Glomerular endothelial cell (primary cell): ENCODE results near the gene VAV3. TPM values are rescaled to one million over a fixed set of nuclear protein-coding genes. Genes with fewer than 3 reads are reported as not detected.

Experiments
- DNase-seq: peaks from one replicate; pipeline ENCODE4 v3.0.0-alpha.2; 2011; ENCODE audit warnings: low read depth, low spot score; ENCODE audit errors: extremely low read depth
- total RNA-seq: library from RNA; depleted of rRNA; stranded (reverse); fragments of >200 nt; gene quantifications from 2 replicates; pipeline ENCODE4 v1.2.3, GENCODE V29; 2015

Gene VAV3
- total RNA-seq, 1 donor from 2014 or later = 10.1 TPM

- no peak for DNase-seq
Measured at GRCh38 chr1:107548276-107548675, 416.7 kb downstream of the VAV3 start.

DNA sequence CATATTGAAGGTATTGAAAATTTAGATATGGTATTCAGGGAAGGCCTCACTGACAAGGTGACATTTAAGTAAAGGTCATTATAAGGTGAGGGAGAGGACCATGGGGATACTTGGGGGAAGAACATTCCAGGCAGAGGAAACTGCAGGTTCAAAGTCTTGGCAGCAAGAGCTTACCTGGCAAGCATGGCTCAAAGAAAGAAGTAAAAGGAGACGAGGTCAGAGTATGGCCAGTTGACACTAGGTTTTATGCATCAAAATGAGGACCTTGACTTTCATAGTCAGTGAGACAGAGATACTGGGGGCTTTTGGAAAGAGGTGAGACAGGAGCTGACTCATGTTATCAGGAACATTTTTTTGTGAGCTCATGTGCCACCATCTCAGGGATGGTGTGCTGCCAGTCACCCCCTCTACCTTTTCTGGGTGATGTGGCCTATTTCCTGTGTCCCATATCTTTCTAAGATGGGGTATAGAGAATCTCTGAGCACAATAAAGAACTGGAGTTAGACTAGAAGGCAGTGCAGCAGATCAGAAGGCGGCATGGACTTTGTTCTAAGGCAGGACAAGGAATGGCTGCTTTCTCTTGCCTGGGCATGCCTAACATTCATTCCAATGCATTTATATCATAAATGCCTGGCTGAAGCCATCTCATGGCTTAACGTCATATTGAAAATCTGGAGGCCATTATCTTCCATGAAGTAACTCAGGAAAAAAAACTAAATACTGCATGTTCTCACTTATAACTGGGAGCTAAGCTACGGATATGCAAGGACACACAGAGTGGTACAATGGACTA lies 417.4 kb downstream of the VAV3 start:
- DNase-seq = no peak

GRCh38 chr1:107546576-107546975 lies 418.4 kb downstream of the VAV3 start:
- DNase-seq = no peak

DNA sequence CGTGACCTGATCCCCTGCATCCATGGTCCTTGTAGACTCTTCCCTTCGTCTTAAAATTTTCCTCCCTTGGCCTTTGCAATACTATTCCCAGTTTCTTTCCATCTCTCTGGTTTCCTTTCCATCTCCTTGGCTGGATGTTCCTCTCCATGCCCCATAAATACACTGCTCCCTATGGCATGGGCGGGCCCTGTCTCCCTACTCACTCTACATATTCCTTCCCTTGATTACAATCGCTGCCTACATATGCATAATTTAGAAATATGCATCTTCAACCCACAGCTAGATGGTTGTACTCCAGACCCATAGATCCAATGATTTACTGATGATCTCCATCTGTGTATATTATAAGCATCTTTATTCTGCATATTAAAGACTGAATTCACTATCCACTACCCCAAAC lies 419.1 kb downstream of the VAV3 start:
- no peak for DNase-seq

- DNase-seq = no peak
Measured at GRCh38 chr1:107545056-107545577, 419.9 kb downstream of the VAV3 start.

- DNase-seq = no peak
Measured at GRCh38 chr1:107544285-107544684, 420.7 kb downstream of the VAV3 start.

DNA sequence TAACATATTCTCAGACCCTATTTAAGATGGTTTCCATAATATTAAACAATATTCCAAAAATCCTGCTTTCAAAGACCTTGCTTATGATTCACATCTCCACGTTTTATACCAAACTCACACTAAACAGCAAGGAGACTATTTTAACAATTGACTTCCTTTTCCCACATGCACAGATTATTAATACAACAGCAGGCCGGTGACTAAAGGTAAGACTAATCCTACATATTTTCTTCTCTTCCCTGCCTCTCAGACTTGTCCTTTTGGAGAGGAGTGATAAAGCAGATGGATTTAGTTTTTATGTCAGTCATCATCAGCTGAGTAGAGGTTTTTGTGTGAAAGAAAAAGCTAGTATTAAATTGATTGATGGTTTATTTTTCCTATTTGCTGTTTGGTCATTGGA lies 423.6 kb downstream of the VAV3 start:
- no peak for DNase-seq

DNA sequence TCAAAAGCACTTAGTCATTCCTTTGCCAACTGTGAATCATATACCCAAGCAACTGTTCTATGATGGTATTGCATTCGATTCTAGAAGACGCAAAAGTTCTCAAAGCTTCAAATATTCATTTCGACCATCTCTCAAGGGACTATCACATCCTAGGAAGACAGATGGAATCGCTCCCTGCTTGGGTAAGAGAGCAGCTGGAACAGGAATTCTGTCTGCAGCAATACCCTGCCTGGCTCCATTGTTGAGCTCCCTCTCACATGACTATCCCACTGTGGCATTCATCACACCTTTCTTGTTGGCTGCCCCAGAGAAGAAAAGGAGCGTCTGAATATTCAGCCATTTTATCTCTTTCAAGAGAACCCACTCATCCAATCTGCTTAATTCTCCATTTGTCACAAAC lies 426.5 kb downstream of the VAV3 start:
- no peak for DNase-seq

DNA sequence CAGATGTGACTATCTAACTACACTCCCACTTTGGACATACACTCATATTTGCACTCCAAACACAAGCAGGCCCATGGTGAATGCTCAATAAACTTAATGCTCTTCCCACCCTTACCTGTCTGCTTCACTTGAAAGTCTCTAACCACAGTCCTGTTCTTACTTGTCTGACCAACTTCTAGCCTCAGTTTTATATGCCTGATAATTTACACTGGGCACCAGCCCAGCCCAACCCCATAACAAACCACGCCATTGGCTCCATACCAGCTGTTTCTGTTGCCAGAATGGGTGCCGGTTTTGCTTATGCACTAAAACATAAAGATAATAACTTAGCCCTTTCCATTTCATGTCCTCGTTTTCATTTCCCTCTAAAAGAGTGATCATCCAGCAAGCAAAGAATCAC lies 428.7 kb downstream of the VAV3 start:
- no peak for DNase-seq

DNA sequence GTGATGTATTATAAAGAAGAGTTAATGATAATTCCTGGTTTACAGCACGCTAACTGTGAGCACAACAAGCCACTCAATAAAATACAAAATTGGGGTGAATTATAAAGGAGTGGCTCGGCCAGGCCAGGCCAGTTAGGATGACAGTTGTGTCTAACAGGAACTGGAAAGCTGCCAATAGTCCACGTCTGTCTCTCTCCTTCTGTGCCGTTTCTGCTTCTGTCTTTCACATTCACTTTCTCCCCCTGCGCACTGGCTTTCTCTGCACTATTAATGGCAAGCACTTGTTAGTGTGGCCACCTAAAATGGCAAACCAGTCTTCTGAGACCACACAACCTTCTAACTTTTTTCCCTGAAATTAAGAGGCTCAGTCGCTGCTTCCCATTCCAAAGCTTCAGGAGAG lies 429.9 kb downstream of the VAV3 start:
- no peak for DNase-seq

- no peak for DNase-seq
Measured at GRCh38 chr1:107534632-107535031, 430.3 kb downstream of the VAV3 start.

GRCh38 chr1:107533436-107533835 lies 431.5 kb downstream of the VAV3 start:
- DNase-seq = no peak

GRCh38 chr1:107532318-107532717 lies 432.7 kb downstream of the VAV3 start:
- DNase-seq = no peak

DNA sequence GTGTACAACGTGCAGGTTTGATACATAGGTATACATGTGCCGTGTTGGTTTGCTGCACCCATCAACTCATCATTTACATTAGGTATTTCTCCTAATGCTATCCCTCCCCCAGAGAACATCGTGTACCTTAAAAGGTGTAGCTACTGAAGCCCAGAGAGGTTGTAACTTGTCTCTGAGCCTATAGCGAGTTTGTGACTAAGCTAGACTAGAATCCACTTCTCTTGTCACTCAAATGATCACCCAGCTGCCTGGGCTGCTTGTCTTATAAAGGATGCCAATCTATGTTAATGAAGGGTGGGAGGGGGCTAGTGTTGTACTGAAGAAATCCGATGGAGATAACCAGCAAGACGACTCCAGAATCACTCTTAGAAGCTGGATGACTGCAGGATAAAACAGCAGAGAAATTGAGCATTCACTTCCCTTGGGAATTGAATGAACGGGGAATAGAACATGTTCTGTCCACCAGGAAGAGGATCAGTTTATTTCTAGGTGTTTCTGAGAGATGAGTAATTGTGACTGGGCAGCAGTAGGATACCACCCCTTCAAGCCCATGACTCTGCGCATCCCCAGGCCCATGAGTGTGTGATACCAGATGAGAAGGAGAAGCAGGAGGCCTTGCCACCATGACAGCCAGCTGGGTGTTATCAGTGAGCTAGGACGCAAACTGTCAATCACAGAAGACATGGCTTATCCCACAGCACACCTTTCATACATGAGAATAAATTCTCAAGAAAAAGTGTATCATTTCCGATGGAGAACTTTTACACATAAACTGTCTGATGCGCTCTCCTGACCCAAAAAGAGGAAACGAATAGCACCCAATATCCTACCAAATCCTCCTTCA lies 433.7 kb downstream of the VAV3 start:
- DNase-seq = no peak

DNA sequence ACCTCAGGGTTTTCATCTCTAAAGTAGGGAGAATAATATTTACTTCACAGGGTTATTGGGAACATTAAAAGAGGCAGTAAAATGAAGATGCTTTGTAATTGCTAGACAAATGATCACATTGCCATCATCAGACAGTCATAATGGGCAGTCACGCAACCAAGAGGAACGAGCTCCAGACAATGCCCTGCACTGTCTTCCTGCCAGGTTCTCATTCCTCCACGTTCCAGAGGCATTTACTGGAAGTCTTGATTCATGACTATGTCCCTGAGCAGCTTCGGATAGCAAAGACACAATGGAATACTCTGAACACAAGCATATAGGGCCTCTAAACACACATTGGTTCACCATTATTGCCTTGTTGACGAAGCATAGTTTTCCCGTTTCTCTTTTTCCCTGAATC lies 434.4 kb downstream of the VAV3 start:
- DNase-seq = no peak

GRCh38 chr1:107529511-107530149 lies 435.4 kb downstream of the VAV3 start:
- DNase-seq = no peak

DNA sequence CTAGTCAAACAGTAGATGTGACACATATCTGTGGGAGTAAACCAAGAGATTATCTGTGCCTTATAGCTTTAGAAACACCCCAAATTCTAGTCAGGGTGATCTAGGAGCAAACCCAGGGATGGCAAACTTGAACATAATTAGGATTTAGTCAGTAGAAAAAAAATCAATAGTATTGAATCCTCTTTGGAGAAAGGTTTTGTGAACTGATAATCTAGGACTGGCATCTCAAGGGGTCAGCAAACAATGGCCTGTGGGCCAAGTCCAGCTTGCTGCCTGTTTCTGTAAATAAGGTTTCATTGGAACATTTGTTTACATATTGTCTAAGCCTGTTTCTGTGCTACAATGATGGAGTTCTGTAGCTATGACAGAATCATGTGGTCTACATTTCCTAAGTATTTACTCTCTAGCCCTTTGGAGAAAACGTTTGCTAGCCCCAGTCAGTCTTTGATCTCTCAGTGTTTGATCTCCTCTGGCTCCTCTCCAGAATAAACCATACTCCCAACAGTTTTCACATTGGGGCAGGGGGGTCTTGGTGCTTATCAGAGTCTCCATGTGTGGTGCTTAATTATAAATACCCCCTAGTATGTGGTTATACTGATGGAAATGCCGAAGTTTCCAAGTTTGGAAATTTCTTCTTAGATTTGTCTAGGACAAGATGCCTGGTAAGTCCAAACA lies 438.3 kb downstream of the VAV3 start:
- no peak for DNase-seq

- no peak for DNase-seq
Measured at GRCh38 chr1:107525961-107526360, 439.0 kb downstream of the VAV3 start.

- no peak for DNase-seq
Measured at GRCh38 chr1:107525145-107525544, 439.8 kb downstream of the VAV3 start.

DNA sequence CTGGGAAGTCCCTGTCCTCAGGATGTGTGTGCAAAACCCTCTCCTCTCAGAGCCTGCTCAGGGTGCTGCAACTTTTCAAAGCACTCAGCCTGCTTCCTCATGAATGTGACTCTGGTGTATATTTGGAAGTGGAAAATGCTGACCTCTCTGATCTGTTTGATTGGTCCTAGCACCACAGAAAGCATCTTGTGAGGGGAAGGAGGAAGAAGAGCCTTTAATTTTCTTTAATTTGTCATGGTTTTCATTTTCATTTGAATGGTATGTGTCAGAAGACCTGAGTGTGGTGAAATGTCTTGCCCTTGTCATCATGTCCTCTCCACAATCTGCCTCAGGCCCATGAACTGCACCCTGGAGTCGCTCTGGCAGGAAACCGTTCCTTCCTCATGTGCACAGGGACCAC lies 440.7 kb downstream of the VAV3 start:
- DNase-seq = no peak

GRCh38 chr1:107523736-107524135 lies 441.2 kb downstream of the VAV3 start:
- DNase-seq = no peak
